HepG2 (cell line): ENCODE data around the gene LRRC73. TPM values are rescaled to one million over a fixed set of nuclear protein-coding genes. Genes with fewer than 3 reads are reported as not detected.
A peak's percentile ranks its signal among the peaks of the same experiment; 100 is the strongest.

Experiments used
- ATAC-seq: fragments of 200-7000 bp; cut with Tn5 transposase; 3 replicates; pipeline ENCODE4 v1.9.1; 2020; ENCODE audit warnings: mild to moderate bottlenecking, moderate library complexity
- BruUV-seq: library from RNA; stranded (reverse); fragments of 400-500 nt; replicated peaks from 2 replicates; lab custom pipeline; 2021; lab: Mats Ljungman, UMichigan
- CTCF ChIA-PET: fragments of 300-600 bp; formaldehyde crosslinking; extraction: SDS; loops from one replicate; lab custom pipeline; 2021; ENCODE audit warnings: low total read pairs, inconsistent platforms, low intra/inter-chr PET ratio; lab: Yijun Ruan, JAX
- POLR2A ChIA-PET: fragments of 350-600 bp; sonication (Branson Sonifier 250); formaldehyde crosslinking; loops from one replicate; lab custom pipeline; 2020; ENCODE audit warnings: antibody characterized with exemption, inconsistent platforms; lab: Yijun Ruan, JAX
- DNase-seq: peaks from one replicate; pipeline ENCODE4 v3.0.0-alpha.2; 2015; ENCODE audit warnings: low spot score
- FAIRE-seq: peaks from 3 replicates; lab custom pipeline; 2011; peaks lifted over from hg19 to GRCh38; lab: Jason Lieb, UNC
- H2AFZ ChIP-seq: one replicate; pipeline ENCODE4 v1.6.1; 2011; ENCODE audit warnings: low read length, inconsistent platforms
- H3K27ac ChIP-seq: fragments of 300-600 bp; 3 replicates; pipeline ENCODE4 v1.8.0; 2011; ENCODE audit warnings: mixed run types, mild to moderate bottlenecking, mixed read lengths, low read length, inconsistent platforms; ENCODE audit not compliant: insufficient read depth; ENCODE audit errors: extremely low read length
- H3K27me3 ChIP-seq, 2 experiments: fragments of 200-600 bp in 1 of 2; 2 replicates in 1 of 2; 3 replicates in 1 of 2; pipeline versions ENCODE4 v1.6.0 to v1.8.0; 2011; ENCODE audit warnings: low read length in 2 of 2, mild to moderate bottlenecking in 2 of 2, moderate library complexity in 2 of 2, inconsistent platforms in 1 of 2; ENCODE audit not compliant: insufficient read depth in 2 of 2, control insufficient read depth in 1 of 2
- H3K36me3 ChIP-seq, 2 experiments: fragments of 200-600 bp in 1 of 2; replicated peaks in 1 of 2; 2 replicates in 1 of 2; 3 replicates in 1 of 2; pipeline versions ENCODE4 v1.5.1 to v1.8.0; 2011; ENCODE audit warnings: low read length in 2 of 2, inconsistent platforms in 1 of 2; ENCODE audit not compliant: insufficient read depth in 2 of 2, control insufficient read depth in 1 of 2
- H3K4me1 ChIP-seq: 2 replicates; pipeline ENCODE4 v1.5.1; 2012; ENCODE audit warnings: low read length, inconsistent platforms; ENCODE audit not compliant: insufficient read depth
- H3K4me2 ChIP-seq: 2 replicates; pipeline ENCODE4 v1.6.0; 2011; ENCODE audit warnings: low read depth, low read length, inconsistent platforms
- H3K4me3 ChIP-seq, 3 experiments: fragments of 200-600 bp in 1 of 3; sonication (generic), shearing (Covaris generic) in 1 of 3; replicated peaks in 1 of 3; 2 replicates each; pipeline ENCODE4 v1.5.1; 2011 to 2016; ENCODE audit warnings: low read length in 3 of 3, inconsistent platforms in 2 of 3, low read depth in 2 of 3, mild to moderate bottlenecking in 2 of 3, control low read depth in 1 of 3, mixed read lengths in 1 of 3; ENCODE audit not compliant: insufficient read depth in 1 of 3
- H3K79me2 ChIP-seq: one replicate; pipeline ENCODE4 v1.6.1; 2011; ENCODE audit warnings: low read length, inconsistent platforms; ENCODE audit not compliant: insufficient read depth
- H3K9ac ChIP-seq: 2 replicates; pipeline ENCODE4 v1.6.0; 2011; ENCODE audit warnings: mild to moderate bottlenecking, low read depth, low read length, inconsistent platforms; ENCODE audit not compliant: insufficient read depth
- H3K9me3 ChIP-seq: 2 replicates; pipeline ENCODE4 v1.5.1; 2012; ENCODE audit warnings: mild to moderate bottlenecking, low read length
- H4K20me1 ChIP-seq: 2 replicates; pipeline ENCODE4 v1.6.0; 2011; ENCODE audit warnings: inconsistent platforms, mild to moderate bottlenecking, low read length, moderate library complexity; ENCODE audit not compliant: insufficient read depth
- AGO2 ChIP-seq: fragments of 200-400 bp; formaldehyde crosslinking; optimal IDR thresholded peaks from 2 replicates; pipeline ENCODE3; 2017; ENCODE audit warnings: mild to moderate bottlenecking, low read depth, low read length, moderate library complexity
- ATF6 ChIP-seq: sonication (generic); formaldehyde crosslinking; conservative IDR thresholded peaks from 2 replicates; pipeline ENCODE4 v1.4.0; 2020; ENCODE audit warnings: missing genetic modification reagents
- KDM3A ChIP-seq: IDR thresholded peaks from 2 replicates; pipeline ENCODE4 v1.6.1; 2018; ENCODE audit warnings: low read depth, missing compliant biosample characterization
- MTA3 ChIP-seq: sonication (generic); formaldehyde crosslinking; IDR thresholded peaks from 2 replicates; pipeline ENCODE4 v1.4.0; 2020; ENCODE audit warnings: missing genetic modification reagents
- MTERF4 ChIP-seq: sonication (generic); formaldehyde crosslinking; IDR thresholded peaks from 2 replicates; pipeline ENCODE4 v1.8.0; 2023; ENCODE audit warnings: mild to moderate bottlenecking, missing genetic modification reagents
- REST ChIP-seq, 2 experiments: IDR thresholded peaks; 2 replicates each; pipeline ENCODE4 v1.6.1; 2011 to 2012; ENCODE audit warnings: low read length in 2 of 2, borderline replicate concordance in 1 of 2, low read depth in 1 of 2, mild to moderate bottlenecking in 1 of 2, moderate library complexity in 1 of 2
- SRY ChIP-seq: sonication (generic); formaldehyde crosslinking; IDR thresholded peaks from 2 replicates; pipeline ENCODE4 v1.8.0; 2022; ENCODE audit warnings: mild to moderate bottlenecking, missing genetic modification reagents
- ZNF160 ChIP-seq: sonication (generic); formaldehyde crosslinking; IDR thresholded peaks from 2 replicates; pipeline ENCODE4 v1.8.0; 2022; ENCODE audit warnings: mild to moderate bottlenecking, inconsistent platforms, missing genetic modification reagents
- ZNF350 ChIP-seq: sonication (generic); formaldehyde crosslinking; IDR thresholded peaks from 2 replicates; pipeline ENCODE4 v1.4.0; 2020; ENCODE audit warnings: mild to moderate bottlenecking, low read depth, missing genetic modification reagents, borderline replicate concordance
- ZNF687 ChIP-seq: sonication (generic); formaldehyde crosslinking; IDR thresholded peaks from 2 replicates; pipeline ENCODE4 v1.5.1; 2020; ENCODE audit warnings: mild to moderate bottlenecking, missing genetic modification reagents, moderate library complexity
- ZNF747 ChIP-seq: sonication (generic); formaldehyde crosslinking; IDR thresholded peaks from 2 replicates; pipeline ENCODE4 v1.8.1; 2023; ENCODE audit warnings: missing genetic modification reagents, mild to moderate bottlenecking, borderline replicate concordance
- ZNF781 ChIP-seq: sonication (generic); formaldehyde crosslinking; IDR thresholded peaks from 2 replicates; pipeline ENCODE4 v1.5.1; 2020; ENCODE audit warnings: borderline replicate concordance, mild to moderate bottlenecking, missing genetic modification reagents; ENCODE audit errors: not compliant biosample characterization
- WGBS: methylation state at CpG from one replicate; pipeline ENCODE4 v1.1.6; 2017; ENCODE audit warnings: low lambda C conversion rate; 5-methylcytosine and 5-hydroxymethylcytosine counted together
- in situ Hi-C: cut with HindIII; loops from 2 replicates; pipeline ENCODE4 v1.10.0; 2017; ENCODE audit warnings: low pct_unique_long_range_greater_than_20kb; ENCODE audit not compliant: extremely low pct_ligation_motif_present
- intact Hi-C: fragments of 100-400 bp; cut with micrococcal nuclease; formaldehyde crosslinking; loops from one replicate; pipeline ENCODE4 v1.10.0; 2022; ENCODE audit not compliant: unreplicated experiment
- polyA plus RNA-seq, 8 experiments: library from polyadenylated mRNA; depleted of rRNA in 3 of 8; stranded (reverse) in 7 of 8; unstranded in 1 of 8; fragments of >200 nt; fragmentation: Illumina TruSeq in 4 of 8; extraction: Trizol in 4 of 8; gene quantifications; 2 replicates each; pipeline versions ENCODE4 v1.2.1 to v1.2.3, GENCODE V29; 2011 to 2016; ENCODE audit warnings: low read depth in 4 of 8, missing spikeins in 1 of 8, mixed read lengths in 1 of 8; ENCODE audit not compliant: insufficient read depth in 1 of 8
- total RNA-seq, 5 experiments: library from RNA; depleted of rRNA; stranded (reverse); fragments of >200 nt; fragmentation: Illumina TruSeq; extraction: Trizol; gene quantifications; 2 replicates each; pipeline ENCODE4 v1.2.3, GENCODE V29; 2016; ENCODE audit warnings: low read depth in 1 of 5

LRRC73 gene
- total and polyA plus RNA-seq, 2 of the 13 experiments (the other 11 are each of a cell fraction or from before 2014, with no cell fraction given), result 0.11 to 0.12 TPM

GRCh38 chr6:43492673-43493072, 17.5 kb downstream of the LRRC73 start:
- CTCF ChIA-PET, result no interaction called here
- intact Hi-C loops (loop anchor here (5.0 to 10.0 kb wide), 2 partner anchors 58 to 230 kb away; no protein-coding TSS in a partner anchor), in situ Hi-C loops (loop anchor here (5.0 kb wide), 1 partner anchor 35 kb away; the partner anchor contains the start of gene DLK2)
- peak overlapping the region; percentile 50 for H3K4me2 ChIP-seq
- no peaks in the 10 kb centered on the region for H3K9me3 ChIP-seq
- peaks cover 2 to 7% of the 10 kb centered on the region in 2 experiments; a peak in 3 of 5 replicates for H3K36me3 ChIP-seq
- ATAC-seq (no peak), DNase-seq (no peak), FAIRE-seq (no peak)
- H3K27ac ChIP-seq, result no peak overlapping the region
- POLR2A ChIA-PET, result interaction anchor here (0.9 to 6.4 kb wide), 9 partner anchors 13 to 311 kb away, joined by 3 to 141 read pairs (median 6); partner anchors contain the start of genes ABCC10, CUL9, DLK2 and LRRC73
- BruUV-seq, result no TSS peak
- H3K79me2 ChIP-seq, result peaks cover 50% of the 10 kb centered on the region
- peak overlapping the region in 1 of 3 experiments; percentile 0; a peak in 1 of 6 replicates for H3K4me3 ChIP-seq
- no peak overlapping the region for H2AFZ ChIP-seq
- 100% methylated on average over 3 of the region's 3 CpGs for WGBS
- no peaks in the 10 kb centered on the region for H3K27me3 ChIP-seq
- H3K9ac ChIP-seq, result no peak overlapping the region; the same call in 1 of the 2 replicates
- no peaks in the 10 kb centered on the region for H4K20me1 ChIP-seq
- no peaks in the 10 kb centered on the region for H3K4me1 ChIP-seq
- TF ChIP-seq REST (IDR thresholded peaks at IDR 0.05; ENCODE audit: borderline replicate concordance in 1 of 2, low read depth in 1 of 2, low read length in 2 of 2), result peak in 1 of 2 experiments; percentile 69; a peak in 2 of 4 replicates
- no peak for TF ChIP-seq MTA3 (CRISPR knock-in tag)
- peak; percentile 50 for TF ChIP-seq ZNF687 (CRISPR knock-in tag)
- TF ChIP-seq SRY, result no peak
- TF ChIP-seq ATF6 (CRISPR knock-in tag), result no peak
- no peak for TF ChIP-seq MTERF4
- no peak for TF ChIP-seq ZNF160 (CRISPR knock-in tag)
- no peak for TF ChIP-seq ZNF350
- TF ChIP-seq ZNF781 (CRISPR knock-in tag), result no peak
- peak; percentile 26; the same call in 1 of the 2 replicates for TF ChIP-seq ZNF747 (CRISPR knock-in tag)
- no peak for TF ChIP-seq AGO2
- no peak for TF ChIP-seq KDM3A (CRISPR knock-in tag)
